Measurements from ENCODE around the gene RBFOX2.

DNA sequence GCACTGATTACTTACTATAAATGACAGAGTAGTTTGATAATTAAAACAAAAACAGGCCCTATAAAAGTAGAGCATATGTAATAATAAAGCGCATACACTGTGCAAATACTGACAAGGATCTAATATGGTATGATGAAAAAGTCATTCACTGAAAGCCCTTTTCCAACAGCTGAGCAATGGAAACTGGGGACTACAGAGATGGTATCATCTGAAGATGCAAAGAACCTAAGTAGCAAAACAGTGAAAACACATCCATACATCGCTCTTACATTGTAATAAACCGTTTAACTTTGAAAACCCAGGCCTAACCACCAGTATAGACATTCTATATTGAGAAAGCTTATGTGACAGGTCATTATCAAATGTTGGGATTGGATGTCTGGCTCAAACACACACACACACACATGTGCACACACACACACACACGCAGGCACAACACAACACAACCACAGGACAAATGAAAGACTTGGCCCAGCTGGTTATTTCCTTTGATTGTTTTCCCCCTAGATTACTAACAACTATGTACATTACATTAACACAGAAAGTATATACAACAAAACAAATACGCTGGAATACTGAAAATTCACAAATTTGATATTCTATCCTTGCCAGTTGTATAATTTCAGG lies 191.4 kb downstream of the RBFOX2 start:
- TF ChIP-seq, protein P1, sequence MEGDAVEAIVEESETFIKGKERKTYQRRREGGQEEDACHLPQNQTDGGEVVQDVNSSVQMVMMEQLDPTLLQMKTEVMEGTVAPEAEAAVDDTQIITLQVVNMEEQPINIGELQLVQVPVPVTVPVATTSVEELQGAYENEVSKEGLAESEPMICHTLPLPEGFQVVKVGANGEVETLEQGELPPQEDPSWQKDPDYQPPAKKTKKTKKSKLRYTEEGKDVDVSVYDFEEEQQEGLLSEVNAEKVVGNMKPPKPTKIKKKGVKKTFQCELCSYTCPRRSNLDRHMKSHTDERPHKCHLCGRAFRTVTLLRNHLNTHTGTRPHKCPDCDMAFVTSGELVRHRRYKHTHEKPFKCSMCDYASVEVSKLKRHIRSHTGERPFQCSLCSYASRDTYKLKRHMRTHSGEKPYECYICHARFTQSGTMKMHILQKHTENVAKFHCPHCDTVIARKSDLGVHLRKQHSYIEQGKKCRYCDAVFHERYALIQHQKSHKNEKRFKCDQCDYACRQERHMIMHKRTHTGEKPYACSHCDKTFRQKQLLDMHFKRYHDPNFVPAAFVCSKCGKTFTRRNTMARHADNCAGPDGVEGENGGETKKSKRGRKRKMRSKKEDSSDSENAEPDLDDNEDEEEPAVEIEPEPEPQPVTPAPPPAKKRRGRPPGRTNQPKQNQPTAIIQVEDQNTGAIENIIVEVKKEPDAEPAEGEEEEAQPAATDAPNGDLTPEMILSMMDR (conservative IDR thresholded peaks at IDR 0.05; ENCODE audit: low read length): no peak
- TF ChIP-seq EZH2phosphoT487 (IDR thresholded peaks at IDR 0.05; ENCODE audit: borderline replicate concordance, low read depth, low read length): no peak

Measured in OCI-LY7 (cell line).